ENCODE data around the gene TTLL11. TPM values are rescaled to one million over a fixed set of nuclear protein-coding genes. Genes with fewer than 3 reads are reported as not detected.

TTLL11 gene
- total RNA-seq, 1 experiment from 2014 or later: 7.0 TPM

- H3K27me3 ChIP-seq (ENCODE audit: low read length): no peaks in the 10 kb centered on the region
- TF ChIP-seq EZH2 (IDR thresholded peaks at IDR 0.05; ENCODE audit: low read length, unreplicated experiment): no peak
- no peak for TF ChIP-seq CTCF (conservative IDR thresholded peaks at IDR 0.05; ENCODE audit: low read depth, low read length)
- no peaks in the 10 kb centered on the region for H3K36me3 ChIP-seq (ENCODE audit: low read depth, low read length)
- no peaks in the 10 kb centered on the region for H3K4me1 ChIP-seq (ENCODE audit: insufficient read depth, low read length)
- H3K9me2 ChIP-seq (replicated peaks; ENCODE audit: low read length): no peaks in the 10 kb centered on the region
- no peaks in the 10 kb centered on the region for H3F3A ChIP-seq (ENCODE audit: low read length, unreplicated experiment)
- H3K9ac ChIP-seq (ENCODE audit: low read length): no peak overlapping the region
- intact Hi-C loops (cut with micrococcal nuclease): no loop called here
- ATAC-seq (no peak), DNase-seq (no peak)
- no peak overlapping the region for H2AFZ ChIP-seq (ENCODE audit: low read length)
- no peak overlapping the region for H3K27ac ChIP-seq (ENCODE audit: low read length)
- no peaks in the 10 kb centered on the region for H3K79me2 ChIP-seq (ENCODE audit: low read length)
- BruUV-seq (replicated peaks): no TSS peak
- no peak overlapping the region for H3K4me3 ChIP-seq (ENCODE audit: low read length)
- H3K9me3 ChIP-seq (ENCODE audit: low read length): no peaks in the 10 kb centered on the region
- ChIA-PET POLR2A (ENCODE audit: unreplicated experiment) (interaction anchor here (0.6 kb wide), 1 partner anchor 16 kb away, joined by 10 read pairs; no protein-coding TSS in a partner anchor), CTCF (no interaction called here)
- H4K20me1 ChIP-seq (ENCODE audit: low read length): no peaks in the 10 kb centered on the region
- no peak overlapping the region for H3K4me2 ChIP-seq (ENCODE audit: low read length)
These were observed 261.2 kb downstream of the TTLL11 start for GRCh38 chr9:121831869-121832268.

- Histone ChIP-seq H3K4me1 (ENCODE audit: insufficient read depth, low read length) (no peaks in the 10 kb centered on the region), H3K4me2 (ENCODE audit: low read length) (no peak overlapping the region), H3K9ac (ENCODE audit: low read length) (no peak overlapping the region), H3K9me3 (ENCODE audit: low read length) (no peaks in the 10 kb centered on the region), H4K20me1 (ENCODE audit: low read length) (no peaks in the 10 kb centered on the region), H3K27ac (ENCODE audit: low read length) (no peak overlapping the region), H3K27me3 (ENCODE audit: low read length) (no peaks in the 10 kb centered on the region), H3F3A (ENCODE audit: low read length, unreplicated experiment) (no peaks in the 10 kb centered on the region), H3K79me2 (ENCODE audit: low read length) (no peaks in the 10 kb centered on the region), H3K4me3 (ENCODE audit: low read length) (no peak overlapping the region), H2AFZ (ENCODE audit: low read length) (no peak overlapping the region), H3K36me3 (ENCODE audit: low read depth, low read length) (no peaks in the 10 kb centered on the region), H3K9me2 (replicated peaks; ENCODE audit: low read length) (no peaks in the 10 kb centered on the region)
- intact Hi-C loops (cut with micrococcal nuclease): no loop called here
- POLR2A ChIA-PET (ENCODE audit: unreplicated experiment): no interaction called here
- ATAC-seq: no peak
- CTCF ChIA-PET: no interaction called here
- no peak for TF ChIP-seq EZH2 (IDR thresholded peaks at IDR 0.05; ENCODE audit: low read length, unreplicated experiment)
- TF ChIP-seq EZH2phosphoT487 (IDR thresholded peaks at IDR 0.05; ENCODE audit: borderline replicate concordance, low read length): no peak
- no peak for TF ChIP-seq CTCF (conservative IDR thresholded peaks at IDR 0.05; ENCODE audit: low read depth, low read length)
- no TSS peak for BruUV-seq (replicated peaks)
- DNase-seq: no peak
These were observed 262.5 kb downstream of the TTLL11 start for GRCh38 chr9:121830441-121831140.

- ChIA-PET POLR2A (ENCODE audit: unreplicated experiment) (no interaction called here), CTCF (no interaction called here)
- Histone ChIP-seq H3F3A (ENCODE audit: low read length, unreplicated experiment) (no peaks in the 10 kb centered on the region), H3K36me3 (ENCODE audit: low read depth, low read length) (no peaks in the 10 kb centered on the region), H3K27me3 (ENCODE audit: low read length) (no peaks in the 10 kb centered on the region), H4K20me1 (ENCODE audit: low read length) (no peaks in the 10 kb centered on the region), H3K4me2 (ENCODE audit: low read length) (no peak overlapping the region), H3K79me2 (ENCODE audit: low read length) (no peaks in the 10 kb centered on the region), H3K9me2 (replicated peaks; ENCODE audit: low read length) (no peaks in the 10 kb centered on the region), H2AFZ (ENCODE audit: low read length) (no peak overlapping the region), H3K27ac (ENCODE audit: low read length) (no peak overlapping the region), H3K9me3 (ENCODE audit: low read length) (no peaks in the 10 kb centered on the region), H3K9ac (ENCODE audit: low read length) (no peak overlapping the region), H3K4me3 (ENCODE audit: low read length) (no peak overlapping the region), H3K4me1 (ENCODE audit: insufficient read depth, low read length) (no peaks in the 10 kb centered on the region)
- intact Hi-C loops (cut with micrococcal nuclease): no loop called here
- TF ChIP-seq CTCF (conservative IDR thresholded peaks at IDR 0.05; ENCODE audit: low read depth, low read length) (no peak), EZH2 (IDR thresholded peaks at IDR 0.05; ENCODE audit: low read length, unreplicated experiment) (no peak), EZH2phosphoT487 (IDR thresholded peaks at IDR 0.05; ENCODE audit: borderline replicate concordance, low read length) (no peak)
- no peak for DNase-seq
- no peak for ATAC-seq
- no TSS peak for BruUV-seq (replicated peaks)
These were observed 265.7 kb downstream of the TTLL11 start for GRCh38 chr9:121827251-121827967.
